Measurements from ENCODE around the gene SRCAP.

The SRCAP gene

DNA sequence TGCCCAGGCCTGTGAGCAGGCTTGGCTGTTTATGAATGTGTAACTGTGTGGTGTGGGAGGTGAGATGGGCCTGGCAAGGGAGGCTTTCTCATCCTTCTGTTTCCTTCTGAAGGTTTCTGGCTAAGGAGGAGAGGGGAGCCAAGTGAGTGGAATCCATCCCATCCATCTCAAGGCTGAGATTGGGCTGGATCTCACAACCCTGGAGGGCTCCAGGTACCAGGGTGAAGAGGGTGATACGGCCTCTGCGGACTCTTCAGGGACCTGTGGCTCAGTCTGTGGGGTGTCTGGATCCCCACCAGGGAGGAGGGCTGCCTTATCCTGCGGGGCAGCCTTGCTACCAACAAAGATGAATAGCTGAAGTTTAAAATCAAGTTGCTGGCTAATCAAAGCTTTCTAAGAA is 81.0 kb downstream of the SRCAP start:
- Histone ChIP-seq H3K27me3 (ENCODE audit: insufficient read depth, low read depth, severe bottlenecking) (no peaks in the 10 kb centered on the region), H3K9me3 (ENCODE audit: severe bottlenecking) (no peaks in the 10 kb centered on the region), H3K36me3 (peaks cover 37% of the 10 kb centered on the region), H3K27ac (no peak overlapping the region), H3K4me3 (ENCODE audit: low read depth, low read length) (no peak overlapping the region)
- DNase-seq, result no peak
- TF ChIP-seq, protein P1, sequence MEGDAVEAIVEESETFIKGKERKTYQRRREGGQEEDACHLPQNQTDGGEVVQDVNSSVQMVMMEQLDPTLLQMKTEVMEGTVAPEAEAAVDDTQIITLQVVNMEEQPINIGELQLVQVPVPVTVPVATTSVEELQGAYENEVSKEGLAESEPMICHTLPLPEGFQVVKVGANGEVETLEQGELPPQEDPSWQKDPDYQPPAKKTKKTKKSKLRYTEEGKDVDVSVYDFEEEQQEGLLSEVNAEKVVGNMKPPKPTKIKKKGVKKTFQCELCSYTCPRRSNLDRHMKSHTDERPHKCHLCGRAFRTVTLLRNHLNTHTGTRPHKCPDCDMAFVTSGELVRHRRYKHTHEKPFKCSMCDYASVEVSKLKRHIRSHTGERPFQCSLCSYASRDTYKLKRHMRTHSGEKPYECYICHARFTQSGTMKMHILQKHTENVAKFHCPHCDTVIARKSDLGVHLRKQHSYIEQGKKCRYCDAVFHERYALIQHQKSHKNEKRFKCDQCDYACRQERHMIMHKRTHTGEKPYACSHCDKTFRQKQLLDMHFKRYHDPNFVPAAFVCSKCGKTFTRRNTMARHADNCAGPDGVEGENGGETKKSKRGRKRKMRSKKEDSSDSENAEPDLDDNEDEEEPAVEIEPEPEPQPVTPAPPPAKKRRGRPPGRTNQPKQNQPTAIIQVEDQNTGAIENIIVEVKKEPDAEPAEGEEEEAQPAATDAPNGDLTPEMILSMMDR (IDR thresholded peaks at IDR 0.05; ENCODE audit: low read depth, low read length), result no peak

- Histone ChIP-seq H3K9me3 (ENCODE audit: severe bottlenecking) (no peaks in the 10 kb centered on the region), H3K36me3 (peaks cover 37% of the 10 kb centered on the region), H3K4me3 (ENCODE audit: low read depth, low read length) (no peak overlapping the region), H3K27me3 (ENCODE audit: insufficient read depth, low read depth, severe bottlenecking) (no peaks in the 10 kb centered on the region), H3K27ac (no peak overlapping the region)
- TF ChIP-seq, protein P1 (IDR thresholded peaks at IDR 0.05; ENCODE audit: low read depth, low read length), result no peak
- DNase-seq, result no peak
Observed at GRCh38 chr16:30780549-30780948, 81.6 kb downstream of the SRCAP start.

- H3K9me3 ChIP-seq (ENCODE audit: severe bottlenecking), result no peaks in the 10 kb centered on the region
- H3K36me3 ChIP-seq, result peaks cover 34% of the 10 kb centered on the region
- no peak overlapping the region for H3K27ac ChIP-seq
- TF ChIP-seq, protein P1 (IDR thresholded peaks at IDR 0.05; ENCODE audit: low read depth, low read length), result no peak
- no peak overlapping the region for H3K4me3 ChIP-seq (ENCODE audit: low read depth, low read length)
- DNase-seq, result no peak
- H3K27me3 ChIP-seq (ENCODE audit: insufficient read depth, low read depth, severe bottlenecking), result no peaks in the 10 kb centered on the region
Observed at GRCh38 chr16:30782486-30783279, 83.7 kb downstream of the SRCAP start.

DNA sequence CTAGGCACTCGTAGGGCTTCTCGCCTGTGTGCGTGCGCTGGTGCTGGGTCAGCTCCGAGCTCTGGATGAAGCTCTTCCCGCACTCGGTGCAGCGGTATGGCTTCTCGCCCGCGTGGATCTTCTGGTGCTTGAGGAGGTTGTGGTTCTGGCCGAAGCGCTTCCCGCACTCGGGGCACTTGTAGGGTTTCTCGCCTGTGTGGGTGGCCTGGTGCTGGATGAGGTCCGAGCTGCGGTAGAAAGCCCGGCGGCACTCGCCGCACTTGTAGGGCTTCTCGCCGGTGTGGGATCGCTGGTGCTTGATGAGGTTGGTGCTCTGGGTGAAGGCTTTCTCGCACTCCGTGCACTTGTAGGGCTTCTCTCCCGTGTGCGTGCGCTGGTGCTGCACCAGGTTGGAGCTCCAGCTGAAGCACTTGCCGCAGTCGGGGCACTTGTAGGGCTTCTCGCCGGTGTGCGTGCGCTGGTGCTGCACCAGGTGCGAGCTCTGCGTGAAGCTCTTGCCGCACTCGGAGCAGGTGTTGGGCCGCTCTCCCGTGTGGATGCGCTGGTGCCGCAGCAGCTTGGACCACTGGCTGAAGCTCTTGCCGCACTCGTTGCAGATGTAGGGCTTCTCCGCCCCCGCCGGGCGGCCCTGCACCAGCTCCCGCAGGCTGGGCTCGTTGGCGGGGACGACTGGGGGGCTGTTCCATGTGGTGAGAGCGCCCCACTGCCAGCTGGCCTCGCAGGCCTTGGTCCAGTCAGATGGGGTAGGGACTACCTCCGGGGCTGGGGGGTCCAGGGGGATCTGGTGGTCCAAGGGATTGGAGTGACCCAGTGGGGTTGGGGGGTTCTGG is 84.5 kb downstream of the SRCAP start:
- Histone ChIP-seq H3K36me3 (peaks cover 33% of the 10 kb centered on the region), H3K4me3 (ENCODE audit: low read depth, low read length) (no peak overlapping the region), H3K9me3 (ENCODE audit: severe bottlenecking) (no peaks in the 10 kb centered on the region), H3K27ac (no peak overlapping the region), H3K27me3 (ENCODE audit: insufficient read depth, low read depth, severe bottlenecking) (no peaks in the 10 kb centered on the region)
- TF ChIP-seq, protein P1 (IDR thresholded peaks at IDR 0.05; ENCODE audit: low read depth, low read length), result no peak
- DNase-seq, result no peak

DNA sequence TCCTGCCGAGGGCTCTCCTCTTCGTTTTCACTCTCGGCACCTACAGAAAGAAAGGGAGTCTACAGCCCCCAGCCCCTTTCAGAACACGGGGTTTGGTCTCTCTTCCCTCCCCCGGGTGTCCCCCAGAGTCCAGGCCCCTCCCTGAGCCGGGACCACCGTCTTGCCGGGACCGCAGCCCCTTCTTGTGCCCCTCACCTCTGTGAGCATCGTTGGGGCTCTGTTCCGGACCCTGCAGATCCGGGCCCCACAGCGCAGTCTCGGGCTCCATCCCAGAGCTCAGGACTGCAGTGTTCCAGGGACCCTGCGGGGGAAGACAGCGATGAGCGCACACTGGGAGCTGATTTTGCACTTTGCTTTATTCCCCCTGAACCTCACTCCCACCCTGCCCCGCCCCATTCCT is 85.2 kb downstream of the SRCAP start:
- no peaks in the 10 kb centered on the region for H3K27me3 ChIP-seq (ENCODE audit: insufficient read depth, low read depth, severe bottlenecking)

More for the DNA sequence above, 85.2 kb downstream of the SRCAP start:
- Histone ChIP-seq H3K9me3 (ENCODE audit: severe bottlenecking) (no peaks in the 10 kb centered on the region), H3K36me3 (peaks cover 33% of the 10 kb centered on the region), H3K27ac (no peak overlapping the region), H3K4me3 (ENCODE audit: low read depth, low read length) (no peak overlapping the region)
- DNase-seq, result no peak
- TF ChIP-seq, protein P1 (IDR thresholded peaks at IDR 0.05; ENCODE audit: low read depth, low read length), result no peak
